Prostate gland (tissue), 2 donors: ENCODE measurements around the gene RBPJ. TPM values are rescaled to one million over a fixed set of nuclear protein-coding genes. Genes with fewer than 3 reads are reported as not detected.

ENCODE experiments used
- DNase-seq: peaks from one replicate; pipeline ENCODE4 v3.0.0-alpha.2; 2019; ENCODE audit warnings: low spot score
- H3K27ac ChIP-seq, 2 donors: fragments of 200-600 bp; sonication (generic); 2 replicates each; pipeline ENCODE4 v1.5.1; 2017 to 2019
- H3K27me3 ChIP-seq: fragments of 200-600 bp; sonication (generic); replicated peaks from 2 replicates; pipeline ENCODE4 v1.5.1; 2019; ENCODE audit not compliant: insufficient read depth
- H3K36me3 ChIP-seq, 2 donors: fragments of 200-600 bp; sonication (generic); 1 replicate in 1 of 2; 2 replicates in 1 of 2; pipeline versions ENCODE4 v1.5.1 to v1.8.1; 2017 to 2019
- H3K4me1 ChIP-seq: fragments of 200-600 bp; sonication (generic); replicated peaks from 2 replicates; pipeline ENCODE4 v1.5.1; 2019
- H3K4me3 ChIP-seq, 2 donors: fragments of 200-600 bp; sonication (generic); 2 replicates each; pipeline ENCODE4 v1.5.1; 2017 to 2019
- H3K9me3 ChIP-seq: fragments of 200-600 bp; sonication (generic); 2 replicates; pipeline ENCODE4 v1.5.1; 2017
- POLR2A ChIP-seq: fragments of 450-650 bp; IDR thresholded peaks from one replicate; pipeline ENCODE4 v1.6.1; 2016; ENCODE audit warnings: antibody characterized with exemption, mild to moderate bottlenecking
- POLR2AphosphoS5 ChIP-seq: sonication (generic); formaldehyde crosslinking; IDR thresholded peaks from one replicate; pipeline ENCODE4 v1.6.1; 2017; ENCODE audit warnings: antibody characterized with exemption
- WGBS: methylation state at CpG from one replicate; pipeline ENCODE4 v1.1.5; 2018; 5-methylcytosine and 5-hydroxymethylcytosine counted together
- intact Hi-C: fragments of 100-400 bp; cut with DNase I; formaldehyde crosslinking; loops from one replicate; pipeline ENCODE4 v1.14.2; 2022
- total RNA-seq, 2 donors: library from RNA; depleted of rRNA; stranded (reverse); fragments of >200 nt; gene quantifications; one replicate each; pipeline ENCODE4 v1.1.0, GENCODE V29; 2016
- TF ChIP-seq, protein P1 (sequence below), 4 experiments: fragments of 200-600 bp in 2 of 4; fragments of 450-650 bp in 2 of 4; sonication (generic) in 2 of 4; IDR thresholded peaks; 1 replicate in 3 of 4; 2 replicates in 1 of 4; pipeline ENCODE4 v1.5.1; 2016 to 2019; ENCODE audit warnings: antibody characterized with exemption in 4 of 4, mild to moderate bottlenecking in 2 of 4, moderate library complexity in 2 of 4

RBPJ gene
- total RNA-seq, 2 donors from 2014 or later, result 36.0 to 130 TPM

GRCh38 chr4:26296021-26296420 is 24.8 kb upstream of the RBPJ start:
- DNase-seq, result no peak
- Histone ChIP-seq H3K9me3 (no peaks in the 10 kb centered on the region), H3K36me3 (no peaks in the 10 kb centered on the region), H3K27me3 (no peaks in the 10 kb centered on the region), H3K4me3 (no peak overlapping the region), H3K27ac (no peak overlapping the region), H3K4me1 (no peaks in the 10 kb centered on the region)
- intact Hi-C loops, result no loop called here
- TF ChIP-seq, protein P1, sequence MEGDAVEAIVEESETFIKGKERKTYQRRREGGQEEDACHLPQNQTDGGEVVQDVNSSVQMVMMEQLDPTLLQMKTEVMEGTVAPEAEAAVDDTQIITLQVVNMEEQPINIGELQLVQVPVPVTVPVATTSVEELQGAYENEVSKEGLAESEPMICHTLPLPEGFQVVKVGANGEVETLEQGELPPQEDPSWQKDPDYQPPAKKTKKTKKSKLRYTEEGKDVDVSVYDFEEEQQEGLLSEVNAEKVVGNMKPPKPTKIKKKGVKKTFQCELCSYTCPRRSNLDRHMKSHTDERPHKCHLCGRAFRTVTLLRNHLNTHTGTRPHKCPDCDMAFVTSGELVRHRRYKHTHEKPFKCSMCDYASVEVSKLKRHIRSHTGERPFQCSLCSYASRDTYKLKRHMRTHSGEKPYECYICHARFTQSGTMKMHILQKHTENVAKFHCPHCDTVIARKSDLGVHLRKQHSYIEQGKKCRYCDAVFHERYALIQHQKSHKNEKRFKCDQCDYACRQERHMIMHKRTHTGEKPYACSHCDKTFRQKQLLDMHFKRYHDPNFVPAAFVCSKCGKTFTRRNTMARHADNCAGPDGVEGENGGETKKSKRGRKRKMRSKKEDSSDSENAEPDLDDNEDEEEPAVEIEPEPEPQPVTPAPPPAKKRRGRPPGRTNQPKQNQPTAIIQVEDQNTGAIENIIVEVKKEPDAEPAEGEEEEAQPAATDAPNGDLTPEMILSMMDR (IDR thresholded peaks at IDR 0.05), result no peak
- TF ChIP-seq POLR2AphosphoS5 (no peak), POLR2A (no peak)
- 83% methylated on average over 2 of the region's 2 CpGs for WGBS

- WGBS, result 84% methylated on average over 4 of the region's 4 CpGs
- DNase-seq, result no peak
These were observed 24.3 kb upstream of the RBPJ start for GRCh38 chr4:26296514-26296913.

DNA sequence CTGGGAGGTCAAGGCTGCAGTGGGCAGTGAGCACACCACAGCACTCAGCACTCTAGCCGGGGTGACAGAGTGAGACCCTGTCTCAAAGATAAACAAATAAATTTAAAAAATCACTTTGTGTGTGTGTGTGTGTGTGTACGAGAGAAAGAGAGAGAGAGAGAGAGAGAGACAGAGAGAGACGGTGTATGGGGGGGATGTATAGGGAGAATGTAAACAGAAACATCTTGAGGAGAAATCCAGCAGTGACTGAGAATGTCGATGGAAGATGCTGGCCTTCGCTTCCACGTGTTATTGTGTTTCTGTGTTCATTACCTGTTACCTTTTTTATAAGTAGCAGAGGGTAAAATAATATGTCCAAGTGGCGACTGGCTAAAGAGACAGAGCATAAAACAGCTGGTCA is 23.6 kb upstream of the RBPJ start:
- Histone ChIP-seq H3K4me3 (no peak overlapping the region), H3K9me3 (no peaks in the 10 kb centered on the region), H3K4me1 (no peaks in the 10 kb centered on the region), H3K27ac (no peak overlapping the region), H3K36me3 (no peaks in the 10 kb centered on the region), H3K27me3 (no peaks in the 10 kb centered on the region)
- DNase-seq, result no peak
- TF ChIP-seq POLR2A (no peak), POLR2AphosphoS5 (no peak)
- TF ChIP-seq, protein P1 (IDR thresholded peaks at IDR 0.05), result no peak
- intact Hi-C loops, result no loop called here
- WGBS, result 86% methylated on average over 7 of the region's 7 CpGs

More at GRCh38 chr4:26296514-26296913, 24.3 kb upstream of the RBPJ start:
- Histone ChIP-seq H3K4me3 (no peak overlapping the region), H3K36me3 (no peaks in the 10 kb centered on the region), H3K27ac (no peak overlapping the region), H3K9me3 (no peaks in the 10 kb centered on the region), H3K4me1 (no peaks in the 10 kb centered on the region), H3K27me3 (no peaks in the 10 kb centered on the region)
- intact Hi-C loops, result no loop called here
- TF ChIP-seq, protein P1 (IDR thresholded peaks at IDR 0.05), result no peak

- Histone ChIP-seq H3K27ac (no peak overlapping the region), H3K4me1 (no peaks in the 10 kb centered on the region), H3K9me3 (no peaks in the 10 kb centered on the region), H3K4me3 (no peak overlapping the region), H3K27me3 (no peaks in the 10 kb centered on the region), H3K36me3 (no peaks in the 10 kb centered on the region)
- no peak for DNase-seq
- TF ChIP-seq POLR2A, result no peak
- TF ChIP-seq, protein P1 (IDR thresholded peaks at IDR 0.05), result no peak
- 24% methylated on average over 5 of the region's 5 CpGs for WGBS
- intact Hi-C loops, result no loop called here
These were observed 22.4 kb upstream of the RBPJ start for GRCh38 chr4:26298198-26298947.

DNA sequence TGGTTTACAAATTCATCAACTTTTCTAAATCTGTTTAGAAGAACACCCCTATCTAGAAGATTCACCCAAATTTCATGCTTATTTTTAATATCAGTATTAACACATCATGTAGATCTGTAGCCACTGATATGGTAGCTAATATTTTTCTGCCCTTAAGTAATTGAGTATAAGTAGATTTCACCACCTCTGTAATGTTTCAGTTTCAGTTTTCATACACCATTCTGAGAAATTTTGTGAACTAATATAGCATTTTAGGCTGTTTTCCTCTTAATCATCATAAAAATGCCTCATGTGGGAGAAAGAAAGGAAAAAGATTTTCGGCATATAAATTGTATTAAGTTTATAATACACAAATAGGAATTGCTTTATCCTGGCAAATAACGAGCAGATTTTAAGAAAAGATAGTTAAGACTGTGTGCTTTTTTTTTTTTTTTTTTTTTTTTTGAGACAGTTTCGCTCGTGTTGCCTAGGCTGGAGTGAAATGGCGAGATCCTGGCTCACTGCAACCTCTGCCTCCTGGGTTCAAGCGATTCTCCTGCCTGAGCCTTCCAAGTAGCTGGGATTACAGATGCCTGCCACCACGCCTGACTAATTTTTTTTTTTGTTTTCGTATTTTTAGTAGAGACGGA is 21.4 kb upstream of the RBPJ start:
- H3K36me3 ChIP-seq, result no peaks in the 10 kb centered on the region
- TF ChIP-seq POLR2A (no peak), POLR2AphosphoS5 (no peak)
- TF ChIP-seq, protein P1 (IDR thresholded peaks at IDR 0.05), result no peak
- 85% methylated on average over 9 of the region's 9 CpGs for WGBS
- no peak overlapping the region for H3K27ac ChIP-seq
- no peak for DNase-seq
- intact Hi-C loops, result no loop called here
- no peaks in the 10 kb centered on the region for H3K9me3 ChIP-seq
- no peaks in the 10 kb centered on the region for H3K27me3 ChIP-seq
- no peak overlapping the region for H3K4me3 ChIP-seq
- no peaks in the 10 kb centered on the region for H3K4me1 ChIP-seq
